ENCODE measurements around the gene ANKLE1.

DNA sequence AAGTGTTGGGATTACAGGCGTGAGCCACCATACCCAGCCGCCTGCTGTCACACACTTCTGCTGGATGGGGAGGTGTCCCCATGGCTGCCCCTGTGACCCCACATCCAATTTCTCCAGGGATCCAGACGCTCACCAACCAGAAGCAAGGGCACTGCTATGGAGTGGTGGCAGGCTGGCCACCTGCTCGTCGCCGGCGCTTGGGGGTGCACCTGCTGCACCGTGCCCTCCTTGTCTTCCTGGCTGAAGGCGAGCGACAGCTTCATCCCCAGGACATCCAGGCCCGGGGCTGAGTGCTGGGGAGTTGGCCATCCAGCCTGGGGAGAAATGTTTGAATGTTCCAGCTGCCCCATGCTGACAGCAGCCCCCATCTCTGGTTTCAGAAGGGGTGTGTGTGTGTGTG, 4.6 kb downstream of the ANKLE1 start:
- TF ChIP-seq, protein P1, sequence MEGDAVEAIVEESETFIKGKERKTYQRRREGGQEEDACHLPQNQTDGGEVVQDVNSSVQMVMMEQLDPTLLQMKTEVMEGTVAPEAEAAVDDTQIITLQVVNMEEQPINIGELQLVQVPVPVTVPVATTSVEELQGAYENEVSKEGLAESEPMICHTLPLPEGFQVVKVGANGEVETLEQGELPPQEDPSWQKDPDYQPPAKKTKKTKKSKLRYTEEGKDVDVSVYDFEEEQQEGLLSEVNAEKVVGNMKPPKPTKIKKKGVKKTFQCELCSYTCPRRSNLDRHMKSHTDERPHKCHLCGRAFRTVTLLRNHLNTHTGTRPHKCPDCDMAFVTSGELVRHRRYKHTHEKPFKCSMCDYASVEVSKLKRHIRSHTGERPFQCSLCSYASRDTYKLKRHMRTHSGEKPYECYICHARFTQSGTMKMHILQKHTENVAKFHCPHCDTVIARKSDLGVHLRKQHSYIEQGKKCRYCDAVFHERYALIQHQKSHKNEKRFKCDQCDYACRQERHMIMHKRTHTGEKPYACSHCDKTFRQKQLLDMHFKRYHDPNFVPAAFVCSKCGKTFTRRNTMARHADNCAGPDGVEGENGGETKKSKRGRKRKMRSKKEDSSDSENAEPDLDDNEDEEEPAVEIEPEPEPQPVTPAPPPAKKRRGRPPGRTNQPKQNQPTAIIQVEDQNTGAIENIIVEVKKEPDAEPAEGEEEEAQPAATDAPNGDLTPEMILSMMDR (IDR thresholded peaks at IDR 0.05 in 2 of 3, conservative IDR thresholded peaks at IDR 0.05 in 1 of 3; ENCODE audit: control insufficient read depth in 2 of 3, extremely low read depth in 1 of 3, insufficient read depth in 1 of 3, low read depth in 3 of 3, low read length in 3 of 3): no peak
- no peak for TF ChIP-seq GABPA (IDR thresholded peaks at IDR 0.05; ENCODE audit: low read depth)
- no peak for TF ChIP-seq ETV6 (conservative IDR thresholded peaks at IDR 0.05 in 1 of 2, IDR thresholded peaks at IDR 0.05 in 1 of 2; ENCODE audit: borderline replicate concordance in 1 of 2, low read depth in 1 of 2)
- no peak for TF ChIP-seq CBFB (IDR thresholded peaks at IDR 0.05; ENCODE audit: low read depth)
- TF ChIP-seq, protein P2, sequence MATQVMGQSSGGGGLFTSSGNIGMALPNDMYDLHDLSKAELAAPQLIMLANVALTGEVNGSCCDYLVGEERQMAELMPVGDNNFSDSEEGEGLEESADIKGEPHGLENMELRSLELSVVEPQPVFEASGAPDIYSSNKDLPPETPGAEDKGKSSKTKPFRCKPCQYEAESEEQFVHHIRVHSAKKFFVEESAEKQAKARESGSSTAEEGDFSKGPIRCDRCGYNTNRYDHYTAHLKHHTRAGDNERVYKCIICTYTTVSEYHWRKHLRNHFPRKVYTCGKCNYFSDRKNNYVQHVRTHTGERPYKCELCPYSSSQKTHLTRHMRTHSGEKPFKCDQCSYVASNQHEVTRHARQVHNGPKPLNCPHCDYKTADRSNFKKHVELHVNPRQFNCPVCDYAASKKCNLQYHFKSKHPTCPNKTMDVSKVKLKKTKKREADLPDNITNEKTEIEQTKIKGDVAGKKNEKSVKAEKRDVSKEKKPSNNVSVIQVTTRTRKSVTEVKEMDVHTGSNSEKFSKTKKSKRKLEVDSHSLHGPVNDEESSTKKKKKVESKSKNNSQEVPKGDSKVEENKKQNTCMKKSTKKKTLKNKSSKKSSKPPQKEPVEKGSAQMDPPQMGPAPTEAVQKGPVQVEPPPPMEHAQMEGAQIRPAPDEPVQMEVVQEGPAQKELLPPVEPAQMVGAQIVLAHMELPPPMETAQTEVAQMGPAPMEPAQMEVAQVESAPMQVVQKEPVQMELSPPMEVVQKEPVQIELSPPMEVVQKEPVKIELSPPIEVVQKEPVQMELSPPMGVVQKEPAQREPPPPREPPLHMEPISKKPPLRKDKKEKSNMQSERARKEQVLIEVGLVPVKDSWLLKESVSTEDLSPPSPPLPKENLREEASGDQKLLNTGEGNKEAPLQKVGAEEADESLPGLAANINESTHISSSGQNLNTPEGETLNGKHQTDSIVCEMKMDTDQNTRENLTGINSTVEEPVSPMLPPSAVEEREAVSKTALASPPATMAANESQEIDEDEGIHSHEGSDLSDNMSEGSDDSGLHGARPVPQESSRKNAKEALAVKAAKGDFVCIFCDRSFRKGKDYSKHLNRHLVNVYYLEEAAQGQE (IDR thresholded peaks at IDR 0.05; ENCODE audit: low read depth, low read length): no peak
- no peak for TF ChIP-seq POLR2AphosphoS2 (IDR thresholded peaks at IDR 0.05; ENCODE audit: low read depth, low read length)
- no peak for TF ChIP-seq MXI1 (IDR thresholded peaks at IDR 0.05; ENCODE audit: low read depth, low read length)
- TF ChIP-seq, protein P3, sequence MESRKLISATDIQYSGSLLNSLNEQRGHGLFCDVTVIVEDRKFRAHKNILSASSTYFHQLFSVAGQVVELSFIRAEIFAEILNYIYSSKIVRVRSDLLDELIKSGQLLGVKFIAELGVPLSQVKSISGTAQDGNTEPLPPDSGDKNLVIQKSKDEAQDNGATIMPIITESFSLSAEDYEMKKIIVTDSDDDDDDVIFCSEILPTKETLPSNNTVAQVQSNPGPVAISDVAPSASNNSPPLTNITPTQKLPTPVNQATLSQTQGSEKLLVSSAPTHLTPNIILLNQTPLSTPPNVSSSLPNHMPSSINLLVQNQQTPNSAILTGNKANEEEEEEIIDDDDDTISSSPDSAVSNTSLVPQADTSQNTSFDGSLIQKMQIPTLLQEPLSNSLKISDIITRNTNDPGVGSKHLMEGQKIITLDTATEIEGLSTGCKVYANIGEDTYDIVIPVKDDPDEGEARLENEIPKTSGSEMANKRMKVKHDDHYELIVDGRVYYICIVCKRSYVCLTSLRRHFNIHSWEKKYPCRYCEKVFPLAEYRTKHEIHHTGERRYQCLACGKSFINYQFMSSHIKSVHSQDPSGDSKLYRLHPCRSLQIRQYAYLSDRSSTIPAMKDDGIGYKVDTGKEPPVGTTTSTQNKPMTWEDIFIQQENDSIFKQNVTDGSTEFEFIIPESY (IDR thresholded peaks at IDR 0.05): no peak
- no peak for TF ChIP-seq JUNB (IDR thresholded peaks at IDR 0.05)
- TF ChIP-seq, protein P4, sequence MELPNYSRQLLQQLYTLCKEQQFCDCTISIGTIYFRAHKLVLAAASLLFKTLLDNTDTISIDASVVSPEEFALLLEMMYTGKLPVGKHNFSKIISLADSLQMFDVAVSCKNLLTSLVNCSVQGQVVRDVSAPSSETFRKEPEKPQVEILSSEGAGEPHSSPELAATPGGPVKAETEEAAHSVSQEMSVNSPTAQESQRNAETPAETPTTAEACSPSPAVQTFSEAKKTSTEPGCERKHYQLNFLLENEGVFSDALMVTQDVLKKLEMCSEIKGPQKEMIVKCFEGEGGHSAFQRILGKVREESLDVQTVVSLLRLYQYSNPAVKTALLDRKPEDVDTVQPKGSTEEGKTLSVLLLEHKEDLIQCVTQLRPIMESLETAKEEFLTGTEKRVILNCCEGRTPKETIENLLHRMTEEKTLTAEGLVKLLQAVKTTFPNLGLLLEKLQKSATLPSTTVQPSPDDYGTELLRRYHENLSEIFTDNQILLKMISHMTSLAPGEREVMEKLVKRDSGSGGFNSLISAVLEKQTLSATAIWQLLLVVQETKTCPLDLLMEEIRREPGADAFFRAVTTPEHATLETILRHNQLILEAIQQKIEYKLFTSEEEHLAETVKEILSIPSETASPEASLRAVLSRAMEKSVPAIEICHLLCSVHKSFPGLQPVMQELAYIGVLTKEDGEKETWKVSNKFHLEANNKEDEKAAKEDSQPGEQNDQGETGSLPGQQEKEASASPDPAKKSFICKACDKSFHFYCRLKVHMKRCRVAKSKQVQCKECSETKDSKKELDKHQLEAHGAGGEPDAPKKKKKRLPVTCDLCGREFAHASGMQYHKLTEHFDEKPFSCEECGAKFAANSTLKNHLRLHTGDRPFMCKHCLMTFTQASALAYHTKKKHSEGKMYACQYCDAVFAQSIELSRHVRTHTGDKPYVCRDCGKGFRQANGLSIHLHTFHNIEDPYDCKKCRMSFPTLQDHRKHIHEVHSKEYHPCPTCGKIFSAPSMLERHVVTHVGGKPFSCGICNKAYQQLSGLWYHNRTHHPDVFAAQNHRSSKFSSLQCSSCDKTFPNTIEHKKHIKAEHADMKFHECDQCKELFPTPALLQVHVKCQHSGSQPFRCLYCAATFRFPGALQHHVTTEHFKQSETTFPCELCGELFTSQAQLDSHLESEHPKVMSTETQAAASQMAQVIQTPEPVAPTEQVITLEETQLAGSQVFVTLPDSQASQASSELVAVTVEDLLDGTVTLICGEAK (IDR thresholded peaks at IDR 0.05; ENCODE audit: borderline replicate concordance): no peak
- no peak for TF ChIP-seq IKZF1 (conservative IDR thresholded peaks at IDR 0.05)
- TF ChIP-seq SPI1 (IDR thresholded peaks at IDR 0.05; ENCODE audit: borderline replicate concordance, insufficient read depth, low read depth, low read length): no peak

Data from GM12878 (cell line).